IPS-18c (cell line): ENCODE results near the gene MACIR.

Experiments used
- H3K4me3 ChIP-seq: 2 replicates; pipeline ENCODE4 v1.7.0; 2013; ENCODE audit warnings: low read depth, mild to moderate bottlenecking, low read length, moderate library complexity; ENCODE audit not compliant: insufficient read depth
- H3K9me3 ChIP-seq: one replicate; pipeline ENCODE4 v1.6.1; 2013; ENCODE audit warnings: mild to moderate bottlenecking, low read length, moderate library complexity; ENCODE audit not compliant: control insufficient read depth, insufficient read depth

Gene MACIR

DNA sequence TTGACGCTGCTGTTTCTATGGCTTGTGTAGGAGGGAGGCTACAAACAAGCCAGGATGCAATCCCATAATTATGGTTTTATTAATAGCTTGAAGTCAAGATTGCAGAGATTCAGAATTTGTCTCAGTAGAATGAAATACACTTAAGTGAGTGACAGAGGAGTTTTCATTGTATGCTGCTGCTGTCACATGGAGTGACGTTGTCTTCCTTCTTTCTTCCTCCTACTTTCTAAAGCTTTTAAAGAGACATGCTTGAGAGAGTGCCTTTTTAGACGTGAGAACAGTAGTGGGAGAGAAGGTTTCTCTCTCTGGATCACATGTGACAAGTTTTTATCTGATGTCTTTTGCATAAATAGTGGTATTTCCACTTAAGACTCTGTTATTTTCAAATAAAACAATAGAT is 48.9 kb downstream of the MACIR start:
- Histone ChIP-seq H3K4me3 (no peak overlapping the region), H3K9me3 (no peaks in the 10 kb centered on the region)

DNA sequence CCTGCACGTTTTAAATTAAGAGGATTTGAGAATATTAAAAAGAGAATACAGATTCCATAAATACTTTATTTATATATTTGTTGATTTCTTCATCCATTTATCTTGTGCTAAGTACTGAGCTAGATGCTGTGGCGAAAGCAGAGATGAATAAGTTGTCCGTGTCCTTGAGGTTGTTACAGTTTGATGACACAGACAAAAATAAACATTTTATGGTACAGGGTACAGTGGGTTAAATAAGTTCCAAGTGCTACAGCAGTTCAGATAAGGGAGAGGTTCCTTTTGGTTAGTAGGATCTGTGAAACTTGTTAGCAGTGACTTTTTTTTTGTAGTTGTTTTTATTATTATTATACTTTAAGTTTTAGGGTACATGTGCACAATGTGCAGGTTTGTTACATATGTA is 50.2 kb downstream of the MACIR start:
- H3K4me3 ChIP-seq: no peak overlapping the region
- no peaks in the 10 kb centered on the region for H3K9me3 ChIP-seq

DNA sequence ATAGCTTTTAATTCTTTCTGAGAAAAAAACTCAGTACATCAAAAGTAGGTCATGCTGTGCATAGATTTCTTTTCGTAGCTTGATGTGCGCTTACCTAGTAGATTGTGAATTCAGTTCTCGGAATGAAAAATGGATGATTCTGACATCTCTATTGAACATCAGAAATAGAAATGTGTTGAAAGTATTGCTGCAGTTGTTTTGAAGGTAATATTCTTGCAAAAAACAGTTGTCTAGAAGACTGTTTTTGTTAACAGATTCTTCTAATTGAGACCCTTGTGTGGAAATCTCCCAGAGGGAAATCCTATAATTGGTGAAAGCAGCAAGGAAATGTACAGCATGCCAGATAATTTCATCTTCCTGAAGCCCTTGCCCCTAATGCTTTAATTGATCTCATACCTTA is 54.5 kb downstream of the MACIR start:
- H3K9me3 ChIP-seq: no peaks in the 10 kb centered on the region
- no peak overlapping the region for H3K4me3 ChIP-seq

DNA sequence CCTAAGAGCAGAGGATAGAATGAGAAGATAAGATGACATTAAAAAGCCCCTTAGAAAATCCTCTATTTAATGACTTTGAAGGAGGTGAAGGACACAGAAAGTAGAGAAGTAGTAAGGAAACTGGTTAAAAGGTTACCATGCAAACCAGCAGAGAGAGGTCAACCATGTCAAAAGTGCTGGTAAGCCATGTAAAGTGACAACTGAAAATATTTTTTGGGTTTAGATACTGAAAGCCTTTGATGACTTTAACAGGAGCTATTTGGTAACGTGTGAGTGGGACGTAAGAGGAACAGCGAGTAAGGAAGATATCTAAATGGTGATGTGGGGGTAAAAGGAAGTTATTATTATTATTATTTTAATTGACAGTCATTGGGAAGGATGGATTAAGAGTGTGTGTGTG is 56.9 kb downstream of the MACIR start:
- Histone ChIP-seq H3K9me3 (no peaks in the 10 kb centered on the region), H3K4me3 (no peak overlapping the region)

DNA sequence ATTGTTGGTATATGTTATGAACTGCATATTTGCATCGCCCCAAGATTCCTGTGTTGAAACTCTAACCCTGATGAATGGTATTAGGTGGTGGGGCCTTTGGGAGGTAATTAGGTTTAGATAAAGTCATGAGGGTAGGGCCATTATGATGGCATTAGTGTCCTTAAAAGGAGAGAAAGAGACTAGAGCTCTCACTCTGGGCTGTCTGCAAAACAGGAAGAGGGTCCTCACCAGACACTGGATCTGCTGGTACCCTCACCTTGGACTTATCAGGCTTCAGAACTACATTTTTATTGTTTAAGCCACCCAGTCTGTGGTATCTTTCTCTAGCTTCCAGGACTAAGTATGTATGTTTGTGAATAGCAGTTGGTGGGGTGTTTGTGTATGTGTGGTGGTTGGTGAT is 68.9 kb downstream of the MACIR start:
- Histone ChIP-seq H3K9me3 (no peaks in the 10 kb centered on the region), H3K4me3 (no peak overlapping the region)

DNA sequence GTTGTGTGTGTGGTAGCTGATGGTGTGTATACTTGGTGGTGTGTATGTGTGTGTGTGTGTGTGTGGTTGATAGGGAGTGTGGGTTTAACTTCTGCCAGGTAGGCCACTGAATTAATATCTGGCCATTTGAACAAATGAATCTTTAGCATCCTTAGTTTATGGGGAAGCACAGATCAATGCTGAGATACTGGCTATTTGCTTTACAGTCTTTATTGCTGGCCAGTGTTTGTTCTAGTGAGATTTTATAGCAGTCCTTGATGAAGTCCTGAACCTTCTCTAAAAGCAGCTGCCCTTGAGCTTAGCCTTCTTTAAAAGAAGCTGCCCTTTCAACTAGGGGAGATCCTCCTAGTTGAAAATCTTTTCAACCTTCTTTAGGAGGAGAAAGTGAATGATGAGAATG is 69.3 kb downstream of the MACIR start:
- Histone ChIP-seq H3K9me3 (no peaks in the 10 kb centered on the region), H3K4me3 (no peak overlapping the region)
